ENCODE measurements around the gene CLCNKB.

- no peak for TF ChIP-seq CTCF (IDR thresholded peaks at IDR 0.05; ENCODE audit: low read depth, low read length, poor library complexity, severe bottlenecking)
- no peak for TF ChIP-seq EZH2phosphoT487 (IDR thresholded peaks at IDR 0.05; ENCODE audit: borderline replicate concordance, low read length)
Measured at GRCh38 chr1:16011936-16012589, 31.5 kb upstream of the CLCNKB start.

Data from DOHH2 (cell line).